AG20443 (cell line): ENCODE measurements around the gene KAZN.
A peak's percentile ranks its signal among the peaks of the same experiment; 100 is the strongest.
"Not testable (repeated sequence)": the region's sequence is repeated elsewhere in the genome, so short reads cannot be mapped to it uniquely, and the experiment has no call there.

Experiments
- DNase-seq: peaks from one replicate; pipeline ENCODE4 v3.0.0; 2012; ENCODE audit warnings: low spot score, mixed read lengths

The KAZN gene

DNA sequence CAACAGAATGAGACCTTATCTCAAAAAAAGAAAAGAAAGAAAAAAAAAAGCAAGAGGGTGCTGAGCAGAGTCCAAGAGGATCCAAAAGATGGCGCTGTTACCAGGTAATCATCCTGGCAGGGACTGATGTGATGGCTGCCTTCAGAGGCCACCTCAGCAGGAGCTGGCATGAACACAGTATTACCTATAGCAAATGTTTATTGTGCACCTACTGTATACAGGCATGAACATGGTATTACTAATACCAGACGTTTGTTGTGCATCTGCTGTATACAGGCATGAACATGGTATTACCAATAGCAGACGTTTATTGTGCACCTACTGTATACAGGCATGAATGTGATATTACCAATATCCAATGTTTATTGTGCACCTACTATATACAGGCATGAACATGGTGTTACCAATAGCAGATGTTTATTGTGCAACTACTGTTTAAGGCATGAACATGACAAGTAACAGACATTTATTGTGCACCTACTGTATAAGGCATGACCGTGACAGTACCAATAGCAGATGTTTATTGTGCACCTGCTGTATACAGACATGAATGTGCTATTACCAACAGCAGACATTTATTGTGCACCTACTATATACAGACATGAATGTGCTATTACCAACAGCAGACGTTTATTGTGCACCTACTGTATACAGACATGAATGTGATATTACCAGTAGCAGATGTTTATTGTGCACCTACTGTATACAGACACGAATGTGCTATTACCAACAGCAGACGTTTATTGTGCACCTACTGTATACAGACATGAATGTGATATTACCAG lies 439.9 kb downstream of the KAZN start:
- DNase-seq, result no peak

DNA sequence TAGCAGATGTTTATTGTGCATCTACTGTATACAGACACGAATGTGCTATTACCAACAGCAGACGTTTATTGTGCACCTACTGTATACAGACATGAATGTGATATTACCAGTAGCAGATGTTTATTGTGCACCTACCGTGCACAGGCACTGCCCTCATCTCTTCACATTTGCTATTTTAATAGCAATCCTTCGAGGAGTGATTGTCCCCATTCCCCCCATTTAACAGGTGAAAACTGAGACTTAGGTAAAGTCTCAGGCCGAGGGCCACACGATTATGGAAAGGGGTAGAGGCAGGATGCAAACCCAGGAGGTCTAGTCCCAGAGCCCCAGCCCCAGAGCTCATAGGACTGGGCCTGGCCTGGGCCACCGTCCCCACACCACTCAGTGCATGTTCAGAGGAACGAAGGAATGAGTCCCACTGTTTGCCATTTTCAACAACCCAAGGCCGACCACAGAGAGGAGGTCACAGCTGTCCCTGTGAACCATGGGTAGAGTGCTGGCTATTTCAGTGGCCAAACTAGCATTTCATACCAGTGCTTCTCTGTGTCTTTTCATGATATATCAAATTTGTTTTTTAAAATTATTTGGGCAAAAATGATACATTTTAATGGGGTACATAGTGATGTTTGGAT lies 440.6 kb downstream of the KAZN start:
- DNase-seq, result no peak

- no peak for DNase-seq
Measured at GRCh38 chr1:15039901-15040300, 441.4 kb downstream of the KAZN start.

DNA sequence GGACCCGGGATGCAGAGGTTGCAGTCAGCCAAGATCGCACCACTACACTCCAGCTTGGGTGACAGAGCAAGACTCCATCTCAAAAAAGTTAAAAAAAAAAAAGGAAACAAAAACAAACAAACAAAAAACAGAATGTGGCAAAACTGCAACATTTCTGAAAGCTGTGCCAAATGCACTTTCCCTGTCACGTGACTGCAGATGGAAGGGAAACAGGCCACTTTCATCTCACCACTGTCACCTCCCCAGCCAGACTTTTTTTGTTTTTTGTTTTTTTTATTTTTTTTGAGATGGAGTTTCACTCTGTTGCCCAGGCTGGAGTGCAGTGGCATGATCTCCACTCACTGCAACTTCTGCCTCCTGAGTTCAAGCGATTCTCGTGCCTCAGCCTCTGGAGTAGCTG lies 442.2 kb downstream of the KAZN start:
- DNase-seq, result not testable (repeated sequence)

GRCh38 chr1:15042866-15043265 lies 444.4 kb downstream of the KAZN start:
- no peak for DNase-seq

- no peak for DNase-seq
Measured at GRCh38 chr1:15043934-15044333, 445.4 kb downstream of the KAZN start.

- no peak for DNase-seq
Measured at GRCh38 chr1:15045123-15045522, 446.6 kb downstream of the KAZN start.

DNA sequence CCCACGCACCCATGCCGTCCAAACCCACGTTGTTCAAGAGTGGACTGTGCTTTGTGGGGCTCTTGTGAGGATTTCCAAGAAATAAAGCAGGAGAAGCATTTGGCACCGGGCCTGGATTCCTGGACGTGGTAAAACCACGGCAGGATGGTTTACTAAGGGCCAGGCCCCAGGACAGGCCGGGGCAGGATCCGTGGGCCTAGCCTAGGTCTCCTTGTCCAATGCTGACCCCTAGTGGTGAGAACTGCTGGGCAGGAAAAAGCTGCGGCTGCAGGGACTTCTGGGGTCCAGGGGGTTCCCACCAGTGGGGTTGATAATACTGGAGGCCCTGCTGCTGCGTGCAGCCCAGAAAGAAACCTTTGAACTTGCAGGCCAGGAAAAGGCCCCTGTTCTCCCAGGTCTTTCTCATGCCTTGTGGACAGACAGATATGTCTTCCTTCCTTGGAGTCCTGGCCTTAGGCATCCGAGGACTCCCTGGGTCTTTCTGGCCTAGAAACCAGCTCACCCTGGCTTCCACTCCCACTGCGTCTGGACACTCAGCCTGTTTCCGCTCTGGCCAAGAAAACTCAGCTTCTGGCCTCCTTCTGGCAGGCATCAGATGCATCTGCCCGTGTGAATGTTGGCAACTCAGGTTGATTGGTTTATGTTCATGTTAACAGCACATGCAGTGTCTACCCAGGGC lies 448.1 kb downstream of the KAZN start:
- peak; percentile 94 for DNase-seq

GRCh38 chr1:15047237-15047636 lies 448.8 kb downstream of the KAZN start:
- DNase-seq, result no peak

GRCh38 chr1:15048437-15048980 lies 450.0 kb downstream of the KAZN start:
- DNase-seq, result no peak

- DNase-seq, result no peak
Measured at GRCh38 chr1:15049067-15049466, 450.6 kb downstream of the KAZN start.

GRCh38 chr1:15051882-15052528 lies 453.5 kb downstream of the KAZN start:
- no peak for DNase-seq

DNA sequence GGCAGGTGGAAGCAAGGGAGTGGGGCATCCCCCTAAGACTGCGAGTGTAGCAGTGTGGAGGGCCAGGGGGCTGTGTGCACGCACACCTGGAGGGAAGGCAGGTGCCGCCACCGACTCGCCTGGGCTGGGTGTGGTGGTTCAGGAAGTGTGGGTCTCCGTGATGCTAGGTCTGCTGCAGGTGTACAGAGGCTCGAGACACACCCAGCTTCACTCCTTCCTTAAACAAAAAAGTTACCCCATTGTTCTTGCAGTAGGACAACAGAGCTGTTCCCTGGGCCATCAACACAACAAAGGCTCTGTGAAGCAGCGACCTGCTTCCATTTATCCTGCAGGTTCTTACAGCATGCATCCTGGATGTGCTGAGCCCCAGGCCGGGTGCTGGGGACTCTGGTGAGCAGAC lies 454.7 kb downstream of the KAZN start:
- DNase-seq, result no peak

DNA sequence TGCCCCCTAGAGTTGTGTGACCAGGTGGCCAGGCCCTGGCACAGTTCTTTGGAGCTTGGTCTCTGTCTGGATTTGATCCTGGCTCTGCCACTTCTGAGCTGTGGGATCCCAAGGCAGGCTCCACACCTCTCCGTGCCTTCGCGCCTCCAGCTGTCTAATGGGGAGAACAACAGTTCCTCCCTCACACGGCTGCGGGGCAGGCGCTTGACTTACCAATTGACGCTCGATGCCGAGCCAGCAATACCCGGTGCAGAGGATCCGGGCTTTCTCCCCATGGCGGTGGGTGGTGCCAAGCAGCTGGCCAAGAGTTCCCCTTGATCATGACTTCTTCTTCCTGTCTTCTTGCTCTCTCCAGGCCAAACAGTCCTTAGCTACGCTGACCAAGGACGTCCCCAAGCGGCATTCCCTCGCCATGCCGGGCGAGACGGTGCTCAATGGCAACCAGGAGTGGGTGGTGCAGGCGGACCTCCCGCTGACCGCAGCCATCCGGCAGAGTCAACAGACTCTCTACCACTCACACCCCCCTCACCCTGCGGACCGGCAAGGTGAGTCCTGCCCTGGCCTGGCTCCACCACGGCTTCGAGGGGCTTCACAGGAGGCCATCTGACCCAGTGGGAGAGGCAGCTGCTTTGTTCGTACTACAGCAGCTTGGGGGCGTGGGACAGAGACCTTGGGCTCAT lies 457.4 kb downstream of the KAZN start:
- DNase-seq, result no peak

- peak; percentile 38 for DNase-seq
Measured at GRCh38 chr1:15056515-15057285, 458.2 kb downstream of the KAZN start.

DNA sequence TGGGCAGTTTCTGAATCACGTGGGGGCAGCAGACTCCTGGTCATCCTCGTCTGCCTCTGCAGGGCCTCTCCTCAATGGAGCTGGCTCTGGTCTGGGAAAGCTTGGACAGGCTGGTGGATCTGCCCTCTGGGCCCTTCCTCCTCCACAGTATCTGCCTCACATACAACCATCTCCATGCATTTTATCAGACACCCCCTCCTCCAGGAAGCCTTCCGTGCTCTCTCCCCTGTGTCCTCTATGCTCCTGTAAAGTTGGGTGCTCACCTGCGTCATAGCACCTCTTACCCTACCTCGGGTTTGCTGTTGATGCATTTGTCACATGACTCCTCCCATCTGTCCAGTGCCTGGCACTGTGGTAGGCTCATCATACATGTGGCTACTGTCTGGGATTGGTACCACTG lies 459.3 kb downstream of the KAZN start:
- no peak for DNase-seq

GRCh38 chr1:15058261-15058660 lies 459.8 kb downstream of the KAZN start:
- DNase-seq, result no peak

DNA sequence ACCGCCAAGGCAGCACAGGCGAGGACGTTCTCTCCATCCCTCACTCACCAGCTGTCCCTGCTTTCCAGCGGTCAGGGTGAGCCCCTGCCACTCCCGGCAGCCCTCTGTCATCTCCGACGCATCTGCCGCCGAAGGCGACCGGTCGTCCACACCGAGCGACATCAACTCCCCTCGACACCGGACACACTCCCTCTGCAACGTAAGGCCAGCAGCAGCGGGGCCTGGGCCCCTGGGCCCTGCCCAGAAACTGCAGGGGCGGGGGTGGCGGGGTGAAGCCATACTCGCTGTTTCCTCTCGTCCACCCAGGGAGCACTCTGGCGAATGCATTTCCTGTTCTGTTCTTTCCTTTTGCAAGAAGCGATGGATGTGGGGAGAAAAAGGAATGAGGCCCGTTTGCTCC lies 461.6 kb downstream of the KAZN start:
- no peak for DNase-seq

DNA sequence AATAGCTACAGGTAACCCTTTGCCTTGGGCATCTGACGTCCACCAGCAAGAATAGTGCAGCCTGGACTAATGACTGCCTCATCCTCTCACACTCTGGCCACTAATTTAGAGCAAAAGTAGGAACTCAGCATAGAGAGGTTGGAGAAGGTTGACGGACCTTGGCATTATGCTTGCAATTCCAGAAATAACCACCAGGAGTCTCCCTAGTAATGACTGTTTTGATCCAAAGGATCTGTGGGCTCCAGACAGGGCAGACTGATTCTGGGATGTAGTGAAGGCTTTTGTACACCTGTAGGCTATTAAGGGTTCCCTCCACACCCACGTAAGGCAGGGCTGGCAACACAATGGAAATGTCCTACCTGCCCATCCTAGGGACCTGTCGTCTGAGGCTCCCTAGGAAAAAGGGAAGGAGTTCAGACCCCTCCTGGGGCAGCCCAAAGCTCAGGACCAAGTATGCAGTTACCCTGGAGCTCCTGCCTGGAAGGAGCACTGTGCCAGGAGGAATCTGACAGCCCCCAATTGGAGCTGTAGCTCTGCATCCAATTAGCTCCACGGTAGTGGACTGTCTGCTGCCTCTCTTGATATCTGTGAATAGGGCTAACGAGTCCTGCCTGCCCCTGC lies 464.1 kb downstream of the KAZN start:
- no peak for DNase-seq

- DNase-seq, result no peak
Measured at GRCh38 chr1:15063346-15063745, 464.9 kb downstream of the KAZN start.

GRCh38 chr1:15063783-15064182 lies 465.3 kb downstream of the KAZN start:
- no peak for DNase-seq
